WTC11 (cell line): ENCODE results near the gene CACYBP. TPM values are rescaled to one million over a fixed set of nuclear protein-coding genes. Genes with fewer than 3 reads are reported as not detected.

Experiments used
- ATAC-seq: fragments of 200-7000 bp; cut with Tn5 transposase; 2 replicates; pipeline ENCODE4 v1.10.0; 2021; ENCODE audit warnings: mild to moderate bottlenecking, moderate library complexity
- CTCF ChIA-PET: fragments of 300-600 bp; sonication (Branson Sonifier 250); formaldehyde crosslinking; loops from one replicate; lab custom pipeline; 2021; ENCODE audit warnings: antibody characterized with exemption; lab: Charles Lee
- POLR2A ChIA-PET: fragments of 350-600 bp; sonication (Branson Sonifier 250); formaldehyde crosslinking; loops from one replicate; lab custom pipeline; 2021; ENCODE audit warnings: antibody characterized with exemption; lab: Charles Lee
- DNase-seq: peaks from one replicate; pipeline ENCODE4 v3.0.0; 2021; ENCODE audit warnings: low spot score
- H3K27ac Mint-ChIP-seq: 2 replicates; pipeline ENCODE4 v1.8.0; 2021; ENCODE audit warnings: mixed read lengths
- H3K27me3 Mint-ChIP-seq: 2 replicates; pipeline ENCODE4 v1.8.0; 2021; ENCODE audit warnings: low read depth, mild to moderate bottlenecking, moderate library complexity, mixed read lengths
- H3K36me3 Mint-ChIP-seq: 2 replicates; pipeline ENCODE4 v1.8.0; 2021; ENCODE audit warnings: mixed read lengths
- H3K4me1 Mint-ChIP-seq: 2 replicates; pipeline ENCODE4 v1.8.0; 2022; ENCODE audit warnings: mixed read lengths
- H3K4me3 Mint-ChIP-seq: 2 replicates; pipeline ENCODE4 v1.8.0; 2021; ENCODE audit warnings: mild to moderate bottlenecking, moderate library complexity, mixed read lengths
- H3K9me3 Mint-ChIP-seq: 2 replicates; pipeline ENCODE4 v1.8.0; 2021; ENCODE audit warnings: mixed read lengths
- ATF1 ChIP-seq: sonication (generic); formaldehyde crosslinking; IDR thresholded peaks from 2 replicates; pipeline ENCODE4 v1.8.1; 2023; ENCODE audit warnings: mild to moderate bottlenecking, moderate library complexity, missing genetic modification reagents
- E2F1 ChIP-seq: sonication (generic); formaldehyde crosslinking; IDR thresholded peaks from 2 replicates; pipeline ENCODE4 v1.8.0; 2022; ENCODE audit warnings: mild to moderate bottlenecking, missing genetic modification reagents
- FOXP1 ChIP-seq: sonication (generic); formaldehyde crosslinking; IDR thresholded peaks from 2 replicates; pipeline ENCODE4 v1.8.0; 2022; ENCODE audit warnings: missing genetic modification reagents, mild to moderate bottlenecking, moderate library complexity, borderline replicate concordance
- MLX ChIP-seq: sonication (generic); formaldehyde crosslinking; IDR thresholded peaks from 2 replicates; pipeline ENCODE4 v1.8.1; 2023; ENCODE audit warnings: mild to moderate bottlenecking, missing genetic modification reagents, moderate library complexity
- NFE2L1 ChIP-seq: sonication (generic); formaldehyde crosslinking; IDR thresholded peaks from 2 replicates; pipeline ENCODE4 v1.8.1; 2023; ENCODE audit warnings: missing genetic modification reagents
- NR3C1 ChIP-seq: sonication (generic); formaldehyde crosslinking; conservative IDR thresholded peaks from 2 replicates; pipeline ENCODE4 v1.8.1; 2023; ENCODE audit warnings: low read depth, mild to moderate bottlenecking, missing genetic modification reagents
- OVOL2 ChIP-seq: fragments of 250-450 bp; sonication (Bioruptor Pico); IDR thresholded peaks from 2 replicates; pipeline ENCODE4 v1.9.0; 2021; ENCODE audit warnings: mild to moderate bottlenecking, borderline replicate concordance
- PRDM15 ChIP-seq: sonication (generic); formaldehyde crosslinking; IDR thresholded peaks from 2 replicates; pipeline ENCODE4 v1.8.0; 2022; ENCODE audit warnings: missing genetic modification reagents
- SP1 ChIP-seq: sonication (generic); formaldehyde crosslinking; conservative IDR thresholded peaks from 2 replicates; pipeline ENCODE4 v1.8.1; 2022; ENCODE audit warnings: missing genetic modification reagents
- TCF7 ChIP-seq: sonication (generic); formaldehyde crosslinking; IDR thresholded peaks from 2 replicates; pipeline ENCODE4 v1.8.0; 2022; ENCODE audit warnings: mild to moderate bottlenecking, low read depth, missing genetic modification reagents, moderate library complexity
- TEAD1 ChIP-seq: sonication (generic); formaldehyde crosslinking; IDR thresholded peaks from 2 replicates; pipeline ENCODE4 v1.8.0; 2022; ENCODE audit warnings: mild to moderate bottlenecking, missing genetic modification reagents
- ZBTB43 ChIP-seq: sonication (generic); formaldehyde crosslinking; IDR thresholded peaks from 2 replicates; pipeline ENCODE4 v1.8.1; 2023; ENCODE audit warnings: mild to moderate bottlenecking, missing genetic modification reagents
- ZNF317 ChIP-seq: sonication (generic); formaldehyde crosslinking; IDR thresholded peaks from 2 replicates; pipeline ENCODE4 v1.8.1; 2023; ENCODE audit warnings: low read depth, mild to moderate bottlenecking, moderate library complexity, missing genetic modification reagents, borderline replicate concordance
- ZNF425 ChIP-seq: fragments of 250-450 bp; sonication (Bioruptor Pico); conservative IDR thresholded peaks from 2 replicates; pipeline ENCODE4 v1.9.0; 2021; ENCODE audit warnings: mild to moderate bottlenecking
- ZNF512 ChIP-seq: sonication (generic); formaldehyde crosslinking; IDR thresholded peaks from 2 replicates; pipeline ENCODE4 v1.8.1; 2022; ENCODE audit warnings: missing genetic modification reagents, borderline replicate concordance
- ZNF532 ChIP-seq: fragments of 250-450 bp; sonication (Bioruptor Pico); IDR thresholded peaks from 2 replicates; pipeline ENCODE4 v1.9.0; 2021; ENCODE audit warnings: mild to moderate bottlenecking, borderline replicate concordance
- ZNF671 ChIP-seq: fragments of 250-450 bp; sonication (Bioruptor Pico); IDR thresholded peaks from 2 replicates; pipeline ENCODE4 v1.8.0; 2021; ENCODE audit warnings: mild to moderate bottlenecking
- total RNA-seq: library from RNA; stranded (reverse); gene quantifications from 3 replicates; pipeline ENCODE4 v1.2.3, GENCODE V29; 2021

Gene CACYBP
- total RNA-seq, 1 experiment from 2014 or later, result 211 TPM

GRCh38 chr1:174971466-174971865 is 28.3 kb upstream of the CACYBP start:
- H3K4me1 Mint-ChIP-seq, result peaks cover 2% of the 10 kb centered on the region; the same call in 1 of the 2 replicates
- H3K9me3 Mint-ChIP-seq, result no peaks in the 10 kb centered on the region
- H3K27ac Mint-ChIP-seq, result peak overlapping the region; percentile 84; the same call in 1 of the 2 replicates
- ATAC-seq, result no peak
- POLR2A ChIA-PET, result no interaction called here
- no peaks in the 10 kb centered on the region for H3K27me3 Mint-ChIP-seq
- CTCF ChIA-PET, result interaction anchor here (1.3 kb wide), 1 partner anchor 28 kb away, joined by 3 read pairs; no protein-coding TSS in a partner anchor
- peaks cover 60% of the 10 kb centered on the region for H3K36me3 Mint-ChIP-seq
- no peak for DNase-seq
- no peak overlapping the region for H3K4me3 Mint-ChIP-seq
- no peak for TF ChIP-seq ZBTB43 (CRISPR knock-in tag)

- H3K36me3 Mint-ChIP-seq, result peaks cover 64% of the 10 kb centered on the region
- POLR2A ChIA-PET, result no interaction called here
- no peak for ATAC-seq
- peaks cover 2% of the 10 kb centered on the region; the same call in 1 of the 2 replicates for H3K4me1 Mint-ChIP-seq
- no peaks in the 10 kb centered on the region for H3K9me3 Mint-ChIP-seq
- CTCF ChIA-PET, result interaction anchor here (1.3 kb wide), 1 partner anchor 27 kb away, joined by 3 read pairs; no protein-coding TSS in a partner anchor
- TF ChIP-seq ZNF671 (no peak), TCF7 (no peak), PRDM15 (CRISPR knock-in tag) (no peak), NR3C1 (no peak), TEAD1 (CRISPR knock-in tag) (no peak), FOXP1 (no peak), E2F1 (CRISPR knock-in tag) (no peak), SP1 (CRISPR knock-in tag) (no peak), ATF1 (no peak), OVOL2 (no peak), ZNF512 (CRISPR knock-in tag) (no peak), ZNF317 (CRISPR knock-in tag) (no peak)
- TF ChIP-seq, all 79 proteins: peak for 0
- H3K27ac Mint-ChIP-seq, result no peak overlapping the region; the same call in 1 of the 2 replicates
- no peaks in the 10 kb centered on the region for H3K27me3 Mint-ChIP-seq
- no peak for DNase-seq
- no peak overlapping the region for H3K4me3 Mint-ChIP-seq
These were observed 27.8 kb upstream of the CACYBP start for GRCh38 chr1:174971902-174972301.

- H3K36me3 Mint-ChIP-seq, result peaks cover 72% of the 10 kb centered on the region
- POLR2A ChIA-PET, result no interaction called here
- ATAC-seq (no peak), DNase-seq (no peak)
- H3K27ac Mint-ChIP-seq, result no peak overlapping the region
- peaks cover 2% of the 10 kb centered on the region; the same call in 1 of the 2 replicates for H3K4me1 Mint-ChIP-seq
- no peak overlapping the region for H3K4me3 Mint-ChIP-seq
- CTCF ChIA-PET, result no interaction called here
- no peaks in the 10 kb centered on the region for H3K27me3 Mint-ChIP-seq
- H3K9me3 Mint-ChIP-seq, result no peaks in the 10 kb centered on the region
- TF ChIP-seq NR3C1 (no peak), NFE2L1 (CRISPR knock-in tag) (no peak), ZNF425 (CRISPR knock-in tag) (no peak), MLX (CRISPR knock-in tag) (no peak), ATF1 (no peak), ZNF532 (CRISPR knock-in tag) (no peak)
These were observed 25.0 kb upstream of the CACYBP start for GRCh38 chr1:174974711-174975119.
